ENCODE results near the gene C22orf23.

The C22orf23 gene

GRCh38 chr22:37917874-37918548 lies 35.4 kb downstream of the C22orf23 start:
- no peak overlapping the region for H3K27ac ChIP-seq
- TF ChIP-seq ZFX (IDR thresholded peaks at IDR 0.05) (no peak), CTCF (conservative IDR thresholded peaks at IDR 0.05) (no peak)

- no peak overlapping the region for H3K27ac ChIP-seq
- TF ChIP-seq CTCF (conservative IDR thresholded peaks at IDR 0.05) = no peak
- TF ChIP-seq ZFX (IDR thresholded peaks at IDR 0.05) = no peak
Measured at GRCh38 chr22:37916311-37916710, 37.1 kb downstream of the C22orf23 start.

- H3K27ac ChIP-seq = no peak overlapping the region
- TF ChIP-seq CTCF (conservative IDR thresholded peaks at IDR 0.05) = no peak
- TF ChIP-seq ZFX (IDR thresholded peaks at IDR 0.05) = no peak
Measured at GRCh38 chr22:37913233-37913721, 40.1 kb downstream of the C22orf23 start.

DNA sequence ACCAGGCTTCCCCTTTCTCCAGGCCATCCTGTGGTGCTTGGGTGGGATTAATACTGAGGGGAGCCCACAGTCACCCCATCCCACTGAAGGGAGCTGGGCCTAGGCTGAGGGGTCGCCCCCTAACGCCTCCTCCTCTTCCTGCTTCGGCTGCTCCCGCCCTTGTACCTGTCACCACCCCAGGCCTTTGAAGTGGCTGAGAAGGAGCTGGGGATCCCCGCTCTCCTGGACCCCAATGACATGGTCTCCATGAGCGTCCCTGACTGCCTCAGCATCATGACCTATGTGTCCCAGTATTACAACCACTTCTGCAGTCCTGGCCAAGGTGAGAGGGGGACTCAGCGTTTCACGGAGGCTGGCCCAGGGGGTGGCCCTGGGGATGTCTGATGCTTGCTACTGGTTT lies 41.2 kb downstream of the C22orf23 start:
- TF ChIP-seq CTCF (conservative IDR thresholded peaks at IDR 0.05) (no peak), ZFX (IDR thresholded peaks at IDR 0.05) (no peak)
- no peak overlapping the region for H3K27ac ChIP-seq

- H3K27ac ChIP-seq = no peak overlapping the region
- TF ChIP-seq CTCF (conservative IDR thresholded peaks at IDR 0.05) = no peak
- no peak for TF ChIP-seq ZFX (IDR thresholded peaks at IDR 0.05)
Measured at GRCh38 chr22:37911697-37912096, 41.7 kb downstream of the C22orf23 start.

DNA sequence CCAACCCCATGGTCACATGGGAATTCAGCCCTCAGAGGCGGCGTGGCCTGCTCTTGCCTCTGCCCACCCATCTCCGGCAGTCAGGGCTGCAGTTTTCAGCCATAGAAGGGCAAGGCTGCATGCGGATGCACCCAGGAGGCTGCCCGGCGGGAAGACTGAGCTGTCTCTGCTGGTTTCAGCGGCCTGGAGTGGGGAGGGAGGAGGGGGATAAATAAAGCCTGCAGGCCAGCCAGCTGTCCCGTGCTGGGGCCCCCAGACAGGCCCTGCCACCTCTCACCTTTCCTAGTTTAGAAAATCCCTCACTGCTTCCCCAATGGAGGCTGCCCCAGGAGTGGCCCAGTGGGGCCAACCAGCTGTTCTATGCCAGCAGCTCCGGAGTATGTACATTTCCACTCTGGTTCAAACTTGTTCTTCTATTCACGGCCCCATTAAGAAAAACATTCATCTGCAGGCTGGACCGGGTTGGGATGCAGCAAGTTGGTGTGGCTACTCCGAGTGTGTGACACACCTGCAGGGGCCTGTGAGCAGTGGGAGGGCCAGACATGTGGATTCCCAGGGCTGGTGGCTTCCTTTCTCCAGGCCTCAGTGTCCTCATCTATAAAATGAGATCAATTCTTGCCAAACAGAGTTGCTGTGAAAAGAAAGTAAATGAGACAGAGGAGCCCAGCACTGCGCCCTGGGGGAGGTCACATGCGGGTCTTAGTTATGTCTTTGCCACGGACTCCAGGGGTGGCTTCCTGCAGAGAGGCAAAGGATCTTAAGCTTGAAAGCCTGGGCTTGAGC lies 42.3 kb downstream of the C22orf23 start:
- TF ChIP-seq CTCF (conservative IDR thresholded peaks at IDR 0.05) (no peak), ZFX (IDR thresholded peaks at IDR 0.05) (no peak)
- no peak overlapping the region for H3K27ac ChIP-seq

DNA sequence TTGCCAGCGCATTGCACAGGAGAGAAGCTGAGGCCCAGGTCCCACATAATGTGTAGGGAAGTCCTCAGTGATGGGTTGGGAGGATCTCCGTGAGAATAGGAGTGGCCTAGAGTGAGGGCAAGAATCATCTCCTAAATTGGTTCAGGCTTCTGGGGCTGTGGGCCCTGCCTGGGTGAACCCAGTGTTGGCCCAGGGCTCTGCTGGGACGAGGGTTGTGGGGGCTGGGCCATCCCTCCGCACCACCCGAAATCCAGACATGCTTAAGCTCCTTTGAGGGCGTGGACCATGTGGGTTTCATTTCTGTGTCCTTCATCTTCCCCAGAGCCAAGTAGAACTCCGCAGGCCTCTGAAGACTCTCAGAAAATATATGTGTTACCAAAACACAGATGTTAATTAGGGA lies 43.6 kb downstream of the C22orf23 start:
- no peak overlapping the region for H3K27ac ChIP-seq
- TF ChIP-seq ZFX (IDR thresholded peaks at IDR 0.05) (no peak), CTCF (conservative IDR thresholded peaks at IDR 0.05) (no peak)
